CD4-positive, alpha-beta memory T cell (primary cell): ENCODE measurements around the gene ARHGAP44. TPM values are rescaled to one million over a fixed set of nuclear protein-coding genes. Genes with fewer than 3 reads are reported as not detected.

Experiments
- CTCF ChIA-PET: fragments of 350-600 bp; sonication (Branson Sonifier 250); formaldehyde crosslinking; loops from one replicate; lab custom pipeline; 2021; ENCODE audit warnings: inconsistent platforms; ENCODE audit not compliant: partially characterized antibody; lab: Charles Lee
- POLR2A ChIA-PET: fragments of 350-600 bp; sonication (Branson Sonifier 250); formaldehyde crosslinking; loops from one replicate; lab custom pipeline; 2021; ENCODE audit not compliant: partially characterized antibody; lab: Charles Lee
- DNase-seq, 5 donors: peaks; one replicate each; pipeline versions ENCODE4 v3.0.0 to v3.0.0-alpha.2; 2020 to 2022; ENCODE audit warnings: mixed read lengths in 1 of 5
- H3K27ac ChIP-seq: one replicate; pipeline ENCODE4 v1.7.0; 2013; ENCODE audit warnings: low read depth, low read length
- H3K27me3 ChIP-seq: 2 replicates; pipeline ENCODE4 v1.7.0; 2013; ENCODE audit warnings: mild to moderate bottlenecking, low read length, moderate library complexity; ENCODE audit not compliant: insufficient read depth
- H3K36me3 ChIP-seq: 2 replicates; pipeline ENCODE4 v1.7.0; 2013; ENCODE audit warnings: mild to moderate bottlenecking, low read length, moderate library complexity; ENCODE audit not compliant: insufficient read depth
- H3K4me1 ChIP-seq: 2 replicates; pipeline ENCODE4 v1.7.0; 2013; ENCODE audit warnings: mild to moderate bottlenecking, low read length, moderate library complexity; ENCODE audit not compliant: insufficient read depth
- H3K4me3 ChIP-seq, 2 donors: one replicate each; pipeline ENCODE4 v1.7.0; 2013; ENCODE audit warnings: low read length in 2 of 2, mild to moderate bottlenecking in 1 of 2
- H3K9me3 ChIP-seq, 2 donors: one replicate each; pipeline ENCODE4 v1.7.0; 2013; ENCODE audit warnings: low read length in 2 of 2, control low read depth in 1 of 2; ENCODE audit not compliant: control insufficient read depth in 1 of 2
- H3K27ac Mint-ChIP-seq, 7 donors: one replicate each; pipeline ENCODE4 v1.8.0; 2020 to 2021; ENCODE audit warnings: mixed read lengths in 7 of 7, mild to moderate bottlenecking in 6 of 7, inconsistent platforms in 3 of 7, moderate library complexity in 3 of 7
- H3K27me3 Mint-ChIP-seq, 2 donors: one replicate each; pipeline ENCODE4 v1.8.0; 2020 to 2021; ENCODE audit warnings: mixed read lengths in 2 of 2
- H3K36me3 Mint-ChIP-seq, 2 donors: one replicate each; pipeline ENCODE4 v1.8.0; 2020 to 2021; ENCODE audit warnings: mixed read lengths in 2 of 2, inconsistent platforms in 1 of 2, mild to moderate bottlenecking in 1 of 2
- H3K4me1 Mint-ChIP-seq, 4 donors: one replicate each; pipeline ENCODE4 v1.8.0; 2020 to 2021; ENCODE audit warnings: mixed read lengths in 4 of 4, mild to moderate bottlenecking in 1 of 4
- H3K4me3 Mint-ChIP-seq, 8 donors: one replicate each; pipeline ENCODE4 v1.8.0; 2020 to 2021; ENCODE audit warnings: mixed read lengths in 8 of 8, mild to moderate bottlenecking in 7 of 8, moderate library complexity in 6 of 8, inconsistent platforms in 3 of 8
- H3K9me3 Mint-ChIP-seq, 8 donors: one replicate each; pipeline ENCODE4 v1.8.0; 2020 to 2021; ENCODE audit warnings: mixed read lengths in 8 of 8, mild to moderate bottlenecking in 5 of 8, inconsistent platforms in 3 of 8, moderate library complexity in 1 of 8
- intact Hi-C: fragments of 100-400 bp; cut with micrococcal nuclease; formaldehyde crosslinking; loops from one replicate; pipeline ENCODE4 v1.15.1; 2023
- polyA plus RNA-seq, 2 donors: library from polyadenylated mRNA; unstranded; fragments of 300-500 nt; fragmentation: Illumina TruSeq; gene quantifications; one replicate each; pipeline ENCODE4 v1.2.3, GENCODE V29; 2021
- total RNA-seq, 2 experiments: library from RNA; stranded (reverse); gene quantifications; one replicate each; pipeline ENCODE4 v1.2.3, GENCODE V29; 2021

ARHGAP44 gene
- total and polyA plus RNA-seq, 4 experiments from 2014 or later = 0.07 TPM; not detected in 3

GRCh38 chr17:13024016-13024415, 234.7 kb downstream of the ARHGAP44 start:
- POLR2A ChIA-PET = no interaction called here
- H3K36me3 Mint-ChIP-seq = no peaks in the 10 kb centered on the region
- Histone ChIP-seq H3K4me3 (no peak overlapping the region), H3K27ac (no peak overlapping the region), H3K4me1 (peaks cover 9% of the 10 kb centered on the region), H3K36me3 (no peaks in the 10 kb centered on the region), H3K9me3 (no peaks in the 10 kb centered on the region), H3K27me3 (no peaks in the 10 kb centered on the region)
- H3K27me3 Mint-ChIP-seq = peaks cover 10 to 12% of the 10 kb centered on the region in 2 donors
- peak overlapping the region in 2 of 8 donors; percentile 51 to 53 for H3K4me3 Mint-ChIP-seq
- intact Hi-C loops = no loop called here
- H3K4me1 Mint-ChIP-seq = peaks cover 6 to 12% (median 9%) of the 10 kb centered on the region in 4 donors
- no peak overlapping the region for H3K27ac Mint-ChIP-seq
- CTCF ChIA-PET = interaction anchor here (1.6 to 12.7 kb wide), 3 partner anchors 8 to 22 kb away, joined by 4 to 312 read pairs (median 8); partner anchors contain the start of gene ELAC2
- DNase-seq = peak in 1 of 5 donors; percentile 8
- peaks cover 0 to 6% (median 0%) of the 10 kb centered on the region in 8 donors for H3K9me3 Mint-ChIP-seq

GRCh38 chr17:13024526-13025257, 235.4 kb downstream of the ARHGAP44 start:
- Mint-ChIP-seq H3K36me3 (no peaks in the 10 kb centered on the region), H3K4me3 (peak overlapping the region in 6 of 8 donors; percentile 20 to 51 (median 33)), H3K4me1 (peaks cover 6 to 12% (median 9%) of the 10 kb centered on the region in 4 donors), H3K9me3 (peaks cover 0 to 6% (median 0%) of the 10 kb centered on the region in 8 donors), H3K27ac (peak overlapping the region in 1 of 7 donors; percentile 78), H3K27me3 (peaks cover 10 to 12% of the 10 kb centered on the region in 2 donors)
- ChIA-PET POLR2A (no interaction called here), CTCF (interaction anchor here (12.7 kb wide), 1 partner anchor 10 kb away, joined by 312 read pairs; the partner anchor contains the start of gene ELAC2)
- Histone ChIP-seq H3K9me3 (no peaks in the 10 kb centered on the region), H3K4me3 (no peak overlapping the region), H3K4me1 (peaks cover 9% of the 10 kb centered on the region), H3K27ac (no peak overlapping the region), H3K36me3 (no peaks in the 10 kb centered on the region), H3K27me3 (no peaks in the 10 kb centered on the region)
- intact Hi-C loops = no loop called here
- DNase-seq = peak in 4 of 5 donors; percentile 60 to 64 (median 61)

GRCh38 chr17:13025258-13025627, 235.9 kb downstream of the ARHGAP44 start:
- intact Hi-C loops = no loop called here

GRCh38 chr17:13025687-13026086, 236.4 kb downstream of the ARHGAP44 start:
- Mint-ChIP-seq H3K27ac (no peak overlapping the region), H3K4me3 (no peak overlapping the region), H3K36me3 (no peaks in the 10 kb centered on the region), H3K9me3 (peaks cover 0 to 6% (median 0%) of the 10 kb centered on the region in 8 donors), H3K27me3 (peaks cover 10 to 12% of the 10 kb centered on the region in 2 donors), H3K4me1 (peaks cover 10 to 17% (median 12%) of the 10 kb centered on the region in 4 donors)
- POLR2A ChIA-PET = no interaction called here
- Histone ChIP-seq H3K4me1 (peaks cover 9% of the 10 kb centered on the region), H3K9me3 (no peaks in the 10 kb centered on the region), H3K27ac (no peak overlapping the region), H3K4me3 (no peak overlapping the region), H3K27me3 (no peaks in the 10 kb centered on the region), H3K36me3 (no peaks in the 10 kb centered on the region)
- intact Hi-C loops = no loop called here
- DNase-seq = no peak
- CTCF ChIA-PET = interaction anchor here (12.7 kb wide), 1 partner anchor 11 kb away, joined by 312 read pairs; the partner anchor contains the start of gene ELAC2

More at GRCh38 chr17:13025258-13025627, 235.9 kb downstream of the ARHGAP44 start:
- H3K4me3 ChIP-seq = no peak overlapping the region
- ChIA-PET POLR2A (no interaction called here), CTCF (interaction anchor here (12.7 kb wide), 1 partner anchor 11 kb away, joined by 312 read pairs; the partner anchor contains the start of gene ELAC2)
- H3K36me3 ChIP-seq = no peaks in the 10 kb centered on the region
- no peaks in the 10 kb centered on the region for H3K27me3 ChIP-seq
- no peaks in the 10 kb centered on the region for H3K9me3 ChIP-seq
- Mint-ChIP-seq H3K4me1 (peaks cover 7 to 13% (median 9%) of the 10 kb centered on the region in 4 donors), H3K36me3 (no peaks in the 10 kb centered on the region), H3K4me3 (peak overlapping the region in 1 of 8 donors; percentile 59), H3K27ac (no peak overlapping the region), H3K27me3 (peaks cover 10 to 12% of the 10 kb centered on the region in 2 donors), H3K9me3 (peaks cover 0 to 6% (median 0%) of the 10 kb centered on the region in 8 donors)
- no peak for DNase-seq
- no peak overlapping the region for H3K27ac ChIP-seq
- H3K4me1 ChIP-seq = peaks cover 9% of the 10 kb centered on the region

- Mint-ChIP-seq H3K4me3 (peak overlapping the region in 1 of 8 donors; percentile 27), H3K36me3 (no peaks in the 10 kb centered on the region), H3K27me3 (peaks cover 10 to 12% of the 10 kb centered on the region in 2 donors), H3K4me1 (peaks cover 17 to 29% (median 21%) of the 10 kb centered on the region in 4 donors), H3K9me3 (peaks cover 0 to 6% (median 0%) of the 10 kb centered on the region in 8 donors), H3K27ac (no peak overlapping the region)
- H3K27me3 ChIP-seq = no peaks in the 10 kb centered on the region
- H3K4me1 ChIP-seq = peaks cover 12% of the 10 kb centered on the region
- H3K36me3 ChIP-seq = no peaks in the 10 kb centered on the region
- ChIA-PET POLR2A (no interaction called here), CTCF (interaction anchor here (0.9 to 12.7 kb wide), 2 partner anchors 13 to 24 kb away, joined by 3 to 312 read pairs; partner anchors contain the start of gene ELAC2)
- no peak for DNase-seq
- H3K9me3 ChIP-seq = no peaks in the 10 kb centered on the region
- H3K4me3 ChIP-seq = no peak overlapping the region
- H3K27ac ChIP-seq = no peak overlapping the region
- intact Hi-C loops = no loop called here
These were observed 237.9 kb downstream of the ARHGAP44 start for GRCh38 chr17:13027246-13027645.

GRCh38 chr17:13029340-13029739, 240.0 kb downstream of the ARHGAP44 start:
- no peak for DNase-seq
- ChIA-PET POLR2A (interaction anchor here (0.6 to 3.3 kb wide), 2 partner anchors 11 to 1517 kb away, joined by 5 to 21 read pairs; partner anchors contain the start of gene ELAC2), CTCF (interaction anchor here (1.0 to 12.7 kb wide), 10 partner anchors 12 to 1032 kb away, joined by 3 to 312 read pairs (median 10); partner anchors contain the start of genes ELAC2 and ZNF18)
- H3K36me3 Mint-ChIP-seq = no peaks in the 10 kb centered on the region
- peaks cover 10% of the 10 kb centered on the region for H3K4me1 ChIP-seq
- peaks cover 10 to 12% of the 10 kb centered on the region in 2 donors for H3K27me3 Mint-ChIP-seq
- H3K9me3 ChIP-seq = no peaks in the 10 kb centered on the region
- no peaks in the 10 kb centered on the region for H3K36me3 ChIP-seq
- peaks cover 18 to 26% (median 20%) of the 10 kb centered on the region in 4 donors for H3K4me1 Mint-ChIP-seq
- H3K27ac ChIP-seq = no peak overlapping the region
- intact Hi-C loops = no loop called here
- no peak overlapping the region for H3K27ac Mint-ChIP-seq
- H3K4me3 ChIP-seq = no peak overlapping the region
- no peak overlapping the region for H3K4me3 Mint-ChIP-seq
- H3K9me3 Mint-ChIP-seq = peaks cover 0 to 8% (median under 1%) of the 10 kb centered on the region in 8 donors
- no peaks in the 10 kb centered on the region for H3K27me3 ChIP-seq
